Activated effector memory CD4-positive, alpha-beta T cell treated with Interleukin-2 at 50 U/mL for 16 hours (primary cell): ENCODE data around the gene GUCA2B.

Experiments used
- DNase-seq: peaks from one replicate; pipeline ENCODE4 v3.0.0-alpha.2; 2020

The GUCA2B gene

GRCh38 chr1:42168391-42168670, 15.1 kb downstream of the GUCA2B start:
- DNase-seq, result no peak

- DNase-seq, result no peak
Observed at GRCh38 chr1:42168763-42169162, 15.6 kb downstream of the GUCA2B start.

- DNase-seq, result no peak
Observed at GRCh38 chr1:42170779-42171621, 17.8 kb downstream of the GUCA2B start.

- DNase-seq, result no peak
Observed at GRCh38 chr1:42171679-42172266, 18.6 kb downstream of the GUCA2B start.

GRCh38 chr1:42172381-42173133, 19.3 kb downstream of the GUCA2B start:
- DNase-seq, result no peak

DNA sequence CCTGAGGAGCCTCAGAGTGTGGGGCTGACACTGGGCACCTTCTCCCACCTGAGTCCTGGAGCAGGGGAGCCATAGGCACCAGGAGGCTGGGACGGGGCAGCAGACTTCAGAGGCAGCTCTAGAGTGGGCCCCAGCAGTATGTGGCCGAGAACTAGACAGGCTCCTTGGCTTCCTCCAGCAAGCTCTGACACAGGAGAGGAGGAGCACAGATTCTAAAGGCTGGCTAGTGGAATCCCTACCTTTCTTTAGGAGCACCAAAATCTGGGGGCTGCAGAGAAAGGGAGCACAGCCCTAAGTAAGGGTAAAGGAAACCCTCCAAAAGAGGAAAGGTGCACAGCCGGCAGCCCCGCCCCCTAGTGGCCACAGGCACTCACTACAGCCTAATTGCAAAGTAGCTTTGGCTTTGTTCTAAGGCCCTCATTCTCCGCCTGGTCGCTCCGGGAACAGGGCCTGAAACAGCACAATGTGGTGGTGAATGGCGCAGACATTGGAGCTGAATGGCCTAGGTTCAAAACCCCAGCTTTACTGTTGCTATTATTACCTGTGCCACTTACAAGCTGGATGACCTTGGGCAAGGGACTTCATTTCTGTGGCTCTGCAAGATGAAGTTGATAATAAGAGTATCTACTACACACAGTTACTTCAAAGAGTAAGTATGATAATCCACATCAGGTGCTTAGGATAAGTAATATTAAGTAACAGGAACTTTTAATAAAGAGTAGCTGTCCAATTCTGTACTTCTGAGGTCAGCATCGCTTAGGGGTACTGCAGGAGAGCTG, 20.1 kb downstream of the GUCA2B start:
- DNase-seq, result peak; percentile 48

- no peak for DNase-seq
Observed at GRCh38 chr1:42173961-42174735, 20.9 kb downstream of the GUCA2B start.

- DNase-seq, result no peak
Observed at GRCh38 chr1:42175314-42176054, 22.3 kb downstream of the GUCA2B start.

DNA sequence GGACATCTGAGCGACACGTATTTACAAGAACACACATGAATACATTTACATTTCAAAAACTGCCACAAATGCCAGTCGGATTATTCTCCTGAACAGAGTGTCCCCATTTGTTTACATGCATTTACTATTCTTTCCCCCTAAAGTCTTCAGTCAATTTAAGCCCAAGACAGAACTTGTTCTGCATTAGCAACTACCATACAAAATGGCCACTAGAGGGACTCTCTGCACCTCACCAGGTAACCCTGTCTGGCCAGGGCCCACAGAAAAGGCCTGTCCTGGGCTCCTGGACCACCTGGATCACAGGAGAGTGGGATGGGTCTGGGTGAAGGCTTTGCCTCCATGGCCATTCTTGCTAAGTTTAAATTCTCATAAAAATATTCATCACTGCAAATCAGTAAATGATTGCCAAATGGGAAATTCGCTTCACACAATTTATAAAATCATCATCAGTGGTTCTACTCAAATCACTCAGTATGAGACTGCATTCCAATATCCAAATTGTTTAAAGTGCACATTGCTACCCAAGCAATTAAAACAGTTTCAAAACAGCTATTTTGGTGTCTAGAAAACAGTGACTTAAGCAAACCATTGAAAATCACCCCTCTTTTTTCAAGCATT, 23.8 kb downstream of the GUCA2B start:
- no peak for DNase-seq

GRCh38 chr1:42177541-42177981, 24.4 kb downstream of the GUCA2B start:
- DNase-seq, result no peak

GRCh38 chr1:42178249-42178648, 25.0 kb downstream of the GUCA2B start:
- no peak for DNase-seq

DNA sequence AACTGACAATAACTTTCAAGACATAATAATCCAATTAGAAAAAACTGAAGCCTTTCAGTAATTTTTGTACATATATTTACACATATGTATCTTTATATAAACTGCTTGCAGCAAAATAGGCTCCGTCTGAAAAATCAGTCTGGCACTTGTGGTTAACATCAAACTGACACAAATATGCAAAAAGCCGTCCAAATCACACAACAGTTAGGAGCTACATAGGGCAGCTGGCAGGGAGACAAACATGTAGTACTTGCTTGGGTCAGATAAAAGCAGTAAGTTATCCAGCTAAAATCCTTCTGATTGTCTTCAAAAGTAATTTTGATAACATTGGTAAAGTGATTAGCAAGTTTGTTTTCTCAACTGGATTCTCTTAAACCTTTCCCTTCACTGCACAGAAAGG, 26.1 kb downstream of the GUCA2B start:
- DNase-seq, result no peak

- no peak for DNase-seq
Observed at GRCh38 chr1:42179900-42180329, 26.7 kb downstream of the GUCA2B start.

- DNase-seq, result no peak
Observed at GRCh38 chr1:42181687-42182086, 28.5 kb downstream of the GUCA2B start.

DNA sequence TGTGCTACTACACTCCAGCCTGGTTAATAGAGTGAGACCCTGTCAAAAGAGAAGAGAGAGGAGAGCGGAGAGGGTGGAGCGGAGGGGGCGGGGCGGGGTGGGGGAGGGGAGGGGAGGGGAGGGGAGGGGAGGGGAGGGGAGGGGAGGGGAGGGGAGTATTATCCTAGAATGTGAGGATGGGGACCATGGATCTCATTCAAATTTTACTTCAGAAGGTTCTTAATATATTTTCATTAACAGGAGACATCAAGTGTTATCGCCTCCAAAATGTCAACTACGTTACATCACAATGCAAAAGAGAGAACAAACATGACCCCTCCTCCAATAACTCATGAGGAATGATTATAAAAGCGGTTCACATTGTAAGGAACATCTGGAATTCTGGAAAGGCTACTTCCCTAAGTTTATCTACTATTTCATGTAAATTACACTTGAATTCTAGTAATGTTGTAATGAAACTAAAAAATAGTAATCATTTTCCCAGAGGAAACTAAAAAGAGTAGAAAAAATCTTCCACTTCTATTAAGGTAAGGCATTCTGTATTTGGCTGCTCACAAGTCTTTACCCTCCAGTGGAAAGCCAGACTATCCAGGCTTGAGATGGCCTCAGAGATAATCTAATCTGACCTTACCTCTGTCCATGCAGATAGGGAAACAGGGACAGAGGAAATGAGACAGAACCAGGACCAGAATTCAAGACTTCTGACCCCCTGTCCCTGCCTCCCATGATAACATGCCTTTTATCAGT, 30.2 kb downstream of the GUCA2B start:
- no peak for DNase-seq

DNA sequence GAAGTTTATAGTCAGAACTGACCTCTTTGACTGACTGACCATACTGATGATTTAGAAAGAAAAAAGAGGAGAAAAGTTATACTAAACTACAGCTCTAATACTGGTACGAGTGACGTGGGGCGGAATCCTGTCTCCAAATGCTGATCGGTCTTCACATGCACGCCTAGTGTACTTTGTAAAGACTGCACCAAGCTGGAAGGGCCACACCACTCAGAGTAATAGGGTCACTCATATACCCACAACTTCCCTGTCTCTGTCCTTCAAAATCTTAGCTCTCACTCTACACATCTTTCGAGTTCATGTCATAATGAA, 30.7 kb downstream of the GUCA2B start:
- DNase-seq, result no peak

DNA sequence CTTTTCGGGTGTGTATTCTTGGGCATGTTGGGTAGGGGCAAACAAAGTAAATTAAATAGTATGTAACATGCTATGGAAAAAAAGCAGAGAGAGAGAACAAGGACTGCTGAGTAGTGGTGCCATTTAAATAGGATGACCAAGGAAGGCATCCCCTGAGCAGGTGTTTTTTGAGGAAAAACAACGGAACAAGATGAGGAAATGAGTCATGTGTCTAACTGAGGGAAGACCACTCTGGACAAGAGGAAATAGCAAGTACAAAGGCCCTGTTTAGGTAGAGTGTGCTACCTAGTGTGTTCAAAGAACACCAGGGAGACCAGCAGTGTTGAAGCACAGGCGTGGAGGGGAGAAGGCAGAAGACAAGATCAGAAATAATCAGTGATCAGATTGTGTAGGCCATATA, 31.4 kb downstream of the GUCA2B start:
- no peak for DNase-seq

- DNase-seq, result no peak
Observed at GRCh38 chr1:42186152-42186551, 32.9 kb downstream of the GUCA2B start.

GRCh38 chr1:42189931-42190853, 37.0 kb downstream of the GUCA2B start:
- no peak for DNase-seq
